Renal pelvis (tissue), 12 donors: ENCODE measurements around the gene KLF14. TPM values are rescaled to one million over a fixed set of nuclear protein-coding genes. Genes with fewer than 3 reads are reported as not detected.
A peak's percentile ranks its signal among the peaks of the same experiment; 100 is the strongest.
"Not testable (repeated sequence)": the region's sequence is repeated elsewhere in the genome, so short reads cannot be mapped to it uniquely, and the experiment has no call there.

Experiments
- DNase-seq: peaks from one replicate; pipeline ENCODE4 v3.0.0-alpha.2; 2013
- long read RNA-seq, 16 experiments: transcript quantifications; one replicate each; lab custom pipeline, GENCODE V29; 2026
- polyA plus RNA-seq, 3 donors: library from polyadenylated mRNA; unstranded; fragments of 120-200 nt; gene quantifications; one replicate each; pipeline ENCODE4 v1.2.1, GENCODE V29; 2013; ENCODE audit not compliant: insufficient read length in 3 of 3

The KLF14 gene
- under 1 TPM; 0.46 to 0.74 (median 0.47) TPM for polyA plus RNA-seq
- long read RNA-seq, donor 1: 0 reads
- long read RNA-seq, donor 2: 0 reads
- long read RNA-seq, donor 3, partial matches to known transcripts: 0 of 3 reads
- long read RNA-seq, donor 3, other reads (novel, unspliced or antisense): 0 of 3 reads
- long read RNA-seq, donor 4, partial matches to known transcripts: 0 of 2 reads
- long read RNA-seq, donor 4, other reads (novel, unspliced or antisense): 0 of 2 reads
- long read RNA-seq, donor 5, partial matches to known transcripts: 0 of 1 reads
- long read RNA-seq, donor 5, other reads (novel, unspliced or antisense): 0 of 1 reads
- long read RNA-seq, donor 6, partial matches to known transcripts: 0 of 1 reads
- long read RNA-seq, donor 6, other reads (novel, unspliced or antisense): 0 of 1 reads
- long read RNA-seq, donor 7, partial matches to known transcripts: 0 of 2 reads
- long read RNA-seq, donor 7, other reads (novel, unspliced or antisense): 0 of 2 reads
- long read RNA-seq, donor 8, partial matches to known transcripts: 0 of 3 reads
- long read RNA-seq, donor 8, other reads (novel, unspliced or antisense): 0 of 3 reads
- long read RNA-seq, donor 9, partial matches to known transcripts: 0 of 1 reads
- long read RNA-seq, donor 9, other reads (novel, unspliced or antisense): 0 of 1 reads
- long read RNA-seq, donor 10, partial matches to known transcripts: 0 of 1 reads
- long read RNA-seq, donor 10, other reads (novel, unspliced or antisense): 0 of 1 reads
- long read RNA-seq, donor 11: 0 reads
- long read RNA-seq, donor 12: 0 reads
- long read RNA-seq, donor 13, partial matches to known transcripts: 0 of 1 reads
- long read RNA-seq, donor 13, other reads (novel, unspliced or antisense): 0 of 1 reads
- long read RNA-seq, donor 14, partial matches to known transcripts: 0 of 1 reads
- long read RNA-seq, donor 14, other reads (novel, unspliced or antisense): 0 of 1 reads
- long read RNA-seq, donor 15, partial matches to known transcripts: 0 of 1 reads
- long read RNA-seq, donor 15, other reads (novel, unspliced or antisense): 0 of 1 reads
- long read RNA-seq, donor 16, partial matches to known transcripts: 0 of 2 reads
- long read RNA-seq, donor 16, other reads (novel, unspliced or antisense): 0 of 2 reads

DNA sequence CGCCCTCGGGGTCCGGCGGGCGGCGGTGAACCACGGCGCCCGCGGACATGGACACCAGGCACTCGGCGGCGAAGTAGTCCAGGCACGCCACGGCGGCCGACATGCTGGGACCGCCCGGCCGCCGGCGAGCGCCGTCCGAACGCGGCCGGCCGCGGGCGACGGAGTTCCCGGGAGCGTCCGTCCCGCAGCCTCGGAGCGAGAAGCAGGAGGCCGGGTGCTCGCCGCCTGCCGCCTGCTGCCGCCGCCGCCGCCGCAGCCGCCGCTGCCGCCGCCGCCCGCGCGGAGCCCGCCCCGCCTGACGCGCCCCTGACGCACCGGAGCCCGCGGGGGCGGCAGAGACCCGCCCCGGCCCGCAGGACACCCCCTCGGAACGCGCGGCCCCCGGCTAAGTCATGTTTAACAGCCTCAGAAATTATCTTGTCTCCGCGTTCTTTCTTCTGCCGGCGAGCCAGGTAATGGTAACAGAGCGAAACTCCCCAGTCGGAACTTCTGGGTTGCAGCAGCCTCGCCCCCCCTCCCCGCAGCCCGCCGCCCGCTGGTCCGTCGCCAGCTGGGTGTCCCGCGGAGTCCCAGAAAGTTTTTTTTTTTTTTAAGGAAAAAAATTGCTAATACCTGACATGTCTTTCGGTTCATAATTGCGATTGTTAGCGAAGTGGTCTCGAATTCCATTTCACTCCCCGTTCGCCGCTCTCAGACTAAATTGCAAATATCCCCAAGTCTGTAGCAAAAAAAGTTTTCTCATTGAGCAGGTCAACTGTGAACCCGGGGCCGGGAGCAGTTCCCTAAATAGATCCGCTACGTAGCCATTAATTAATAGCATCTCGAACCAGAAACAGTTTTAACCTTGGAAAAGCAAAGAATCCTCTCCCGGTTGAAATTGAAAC lies at the start of gene KLF14:
Gene KLF14 (minus strand): TSS at position 277 of the 884 bp plus-strand sequence. CDS start 174 bp downstream, at position 103.
- DNase-seq: peak; percentile 38

GRCh38 chr7:130781346-130781745 lies 47.3 kb upstream of the KLF14 start:
- DNase-seq: no peak

DNA sequence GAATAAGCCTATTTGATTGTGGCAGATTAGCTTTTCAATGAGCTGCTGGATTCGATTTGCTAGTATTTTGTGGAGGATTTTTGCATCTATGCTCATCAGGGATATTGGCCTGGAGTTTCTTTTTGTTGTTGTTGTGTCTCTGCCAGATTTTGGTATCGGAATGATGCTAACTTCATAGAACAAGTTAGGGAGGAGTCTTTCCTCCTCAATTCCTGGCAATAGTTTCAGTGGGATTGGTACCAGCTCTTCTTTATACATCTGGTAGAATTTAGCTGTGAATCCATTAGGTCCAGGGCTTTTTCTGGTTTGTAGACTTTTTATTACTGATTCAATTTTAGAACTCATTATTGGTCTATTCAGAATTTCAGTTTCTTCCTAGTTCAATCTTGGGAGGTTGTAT lies 43.4 kb upstream of the KLF14 start:
- no peak for DNase-seq

DNA sequence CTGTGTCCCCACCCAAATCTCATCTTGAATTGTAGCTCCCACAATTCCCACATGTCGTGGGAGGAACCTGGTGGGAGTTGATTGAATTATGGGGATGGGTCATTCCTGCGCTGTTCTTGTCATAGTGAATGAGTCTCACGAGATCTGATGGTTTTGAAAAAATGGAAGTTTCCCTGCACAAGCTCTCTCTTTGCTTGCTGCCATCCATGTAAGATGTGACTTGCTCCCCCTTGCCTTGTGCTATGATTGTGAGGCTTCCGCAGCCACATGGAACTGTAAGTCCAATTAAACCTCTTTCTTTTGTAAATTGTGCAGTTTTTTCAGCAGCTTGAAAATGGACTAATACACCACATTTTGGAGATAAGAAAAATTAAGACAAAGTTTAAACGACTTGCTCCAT lies 38.4 kb upstream of the KLF14 start:
- DNase-seq: not testable (repeated sequence)

GRCh38 chr7:130768854-130769253 lies 34.8 kb upstream of the KLF14 start:
- DNase-seq: no peak

DNA sequence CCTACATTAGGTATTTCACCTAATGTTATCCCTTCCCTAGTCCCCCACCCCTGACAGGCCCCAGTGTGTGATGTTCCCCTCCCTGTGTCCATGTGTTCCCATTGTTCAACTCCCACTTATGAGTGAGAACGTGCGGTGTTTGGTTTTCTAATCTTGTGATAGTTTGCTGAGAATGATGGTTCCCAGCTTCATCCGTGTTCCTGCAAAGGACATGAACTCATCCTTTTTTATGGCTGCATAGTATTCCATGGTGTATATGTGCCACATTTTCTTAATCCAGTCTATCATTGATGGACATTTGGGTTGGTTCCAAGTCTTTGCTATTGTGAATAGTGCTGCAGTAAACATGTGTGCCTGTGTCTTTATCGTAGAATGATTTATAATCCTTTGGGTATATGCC lies 30.6 kb upstream of the KLF14 start:
- DNase-seq: not testable (repeated sequence)

DNA sequence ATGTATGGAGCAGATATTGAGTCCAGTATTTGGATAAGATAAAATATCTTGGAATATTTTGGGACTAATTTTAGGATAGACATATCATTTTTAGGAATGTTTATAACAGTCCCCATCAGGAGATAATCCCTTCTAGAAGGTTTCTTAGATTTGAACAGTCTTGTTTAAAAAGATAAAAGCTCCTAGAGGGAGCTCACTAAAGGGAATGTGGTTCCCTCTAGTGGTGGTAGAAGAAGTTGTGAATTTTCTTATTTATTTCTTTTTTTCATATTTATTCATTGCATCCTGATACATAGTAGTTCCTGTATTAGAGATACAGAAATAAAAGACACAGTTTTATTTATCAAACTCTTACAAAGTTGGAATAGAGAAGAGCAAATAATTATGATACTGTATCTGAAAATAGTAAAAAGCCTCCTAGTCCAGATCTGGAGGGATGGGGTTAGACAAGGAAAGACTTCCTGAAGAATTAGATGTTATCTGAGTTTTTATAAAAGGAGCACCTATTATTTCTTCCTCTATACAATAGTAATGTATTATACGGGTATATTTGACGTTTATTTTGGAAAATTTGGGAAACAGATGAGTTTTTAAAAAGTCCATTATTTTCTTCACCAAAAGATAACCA lies 24.5 kb upstream of the KLF14 start:
- peak; percentile 51 for DNase-seq

DNA sequence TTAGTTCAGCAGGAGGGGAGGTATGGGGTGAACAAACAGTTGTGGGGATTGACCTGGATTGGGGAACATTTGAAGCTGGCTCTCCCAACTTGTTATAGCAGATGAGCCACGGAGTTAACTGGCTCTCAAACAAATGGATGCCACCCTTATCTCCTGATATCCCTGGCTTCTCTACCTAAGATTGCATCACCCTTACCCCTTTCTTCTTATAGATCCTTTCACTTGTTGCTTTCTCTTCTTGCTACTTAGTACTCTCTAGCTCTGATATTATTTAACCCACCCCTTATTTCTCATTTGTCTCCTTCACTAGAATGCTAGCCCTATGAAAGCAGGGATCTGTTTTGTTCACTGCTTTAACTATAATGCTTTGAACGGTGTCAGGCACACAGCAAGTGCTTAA lies 22.3 kb upstream of the KLF14 start:
- no peak for DNase-seq

DNA sequence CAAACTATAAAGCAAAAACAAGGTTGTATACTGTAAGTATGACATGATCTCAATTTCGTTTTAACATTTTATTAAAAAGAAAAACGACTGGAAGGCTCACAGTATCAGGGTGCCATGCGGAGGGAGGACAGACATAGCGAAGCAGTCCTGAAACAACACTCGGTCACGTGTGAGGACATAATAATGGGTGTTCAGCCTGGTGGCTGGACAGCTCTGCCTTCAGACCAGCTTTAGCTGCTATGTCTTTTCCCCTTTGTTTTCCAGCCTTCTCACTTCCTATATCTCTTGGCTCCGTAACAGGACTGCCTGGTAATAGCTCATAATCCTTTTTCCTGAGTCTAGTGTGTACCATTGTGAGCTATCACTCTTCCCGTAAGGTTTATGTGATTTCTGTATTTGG lies 18.4 kb upstream of the KLF14 start:
- no peak for DNase-seq

DNA sequence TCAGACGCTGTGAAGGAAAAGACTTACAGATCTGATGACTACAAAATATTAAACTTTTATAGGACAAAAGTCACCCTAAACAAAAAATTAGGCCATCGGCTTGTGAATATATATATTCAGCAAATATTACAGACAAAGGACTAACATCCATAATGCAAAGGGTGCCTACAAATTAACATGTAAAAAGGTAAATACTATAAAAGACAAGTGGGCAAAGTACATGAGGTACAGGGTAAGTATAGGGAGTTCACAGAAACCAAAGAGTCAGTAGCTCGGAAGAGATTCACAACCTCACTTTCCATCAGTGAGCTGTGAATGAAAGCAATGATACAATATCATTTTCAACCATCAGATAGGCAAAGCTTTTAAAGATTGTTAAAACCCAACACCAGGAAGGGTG lies 16.7 kb upstream of the KLF14 start:
- no peak for DNase-seq

GRCh38 chr7:130748531-130749389 lies 14.8 kb upstream of the KLF14 start:
- no peak for DNase-seq

- DNase-seq: no peak
Measured at GRCh38 chr7:130741331-130741995, 7.5 kb upstream of the KLF14 start.

GRCh38 chr7:130740606-130741005 lies 6.6 kb upstream of the KLF14 start:
- no peak for DNase-seq

GRCh38 chr7:130736298-130736900 lies 2.4 kb upstream of the KLF14 start:
- no peak for DNase-seq

DNA sequence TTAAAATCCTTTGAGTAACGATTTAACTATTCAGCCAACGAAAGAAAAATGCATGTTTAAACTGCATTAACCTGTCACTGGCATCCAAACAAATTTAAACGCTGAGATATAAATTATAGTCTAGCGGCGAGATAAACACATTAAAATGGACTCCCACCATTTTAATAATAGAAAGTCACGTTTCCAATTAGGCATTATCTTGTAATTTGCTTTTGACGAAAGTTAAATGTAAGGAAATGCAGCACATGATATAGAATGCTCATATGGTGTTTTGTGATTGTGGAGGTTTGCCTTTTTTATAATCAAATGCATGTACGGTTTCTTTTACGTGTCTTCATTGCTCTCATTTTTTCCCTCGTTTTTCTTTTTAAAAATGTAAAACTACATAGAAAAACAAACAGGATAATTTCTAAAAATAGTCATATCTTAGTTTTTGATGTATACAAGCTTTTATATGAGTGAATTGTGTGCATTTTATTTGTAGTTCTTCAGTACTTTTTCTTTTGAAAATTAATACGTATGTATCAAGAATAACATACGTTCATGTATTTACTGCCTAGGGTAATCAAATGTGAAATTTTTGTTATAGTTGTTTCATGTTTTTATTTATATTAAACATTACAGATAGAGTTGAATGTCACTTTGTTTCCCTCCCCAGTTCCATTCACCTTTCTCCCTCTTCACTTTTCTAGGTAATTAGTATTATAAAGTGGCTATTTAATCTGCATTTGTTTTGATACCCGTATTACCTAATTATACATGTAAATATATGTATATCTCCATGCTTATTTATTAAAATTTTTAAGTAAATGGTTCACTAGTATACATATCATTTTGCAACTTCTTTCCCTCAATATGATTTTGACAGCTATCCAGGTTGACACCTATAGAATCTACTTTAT lies 1.1 kb upstream of the KLF14 start:
- no peak for DNase-seq

GRCh38 chr7:130732980-130733930 lies 752 bp downstream of the KLF14 start:
- peak; percentile 29 for DNase-seq
